Measurements from ENCODE around the gene ENDOV. TPM values are rescaled to one million over a fixed set of nuclear protein-coding genes. Genes with fewer than 3 reads are reported as not detected.

Gene ENDOV
- total and polyA plus RNA-seq, 2 donors (not counting 3 experiments of a cell fraction or from before 2014, with no cell fraction given) = 20.4 to 25.9 TPM

DNA sequence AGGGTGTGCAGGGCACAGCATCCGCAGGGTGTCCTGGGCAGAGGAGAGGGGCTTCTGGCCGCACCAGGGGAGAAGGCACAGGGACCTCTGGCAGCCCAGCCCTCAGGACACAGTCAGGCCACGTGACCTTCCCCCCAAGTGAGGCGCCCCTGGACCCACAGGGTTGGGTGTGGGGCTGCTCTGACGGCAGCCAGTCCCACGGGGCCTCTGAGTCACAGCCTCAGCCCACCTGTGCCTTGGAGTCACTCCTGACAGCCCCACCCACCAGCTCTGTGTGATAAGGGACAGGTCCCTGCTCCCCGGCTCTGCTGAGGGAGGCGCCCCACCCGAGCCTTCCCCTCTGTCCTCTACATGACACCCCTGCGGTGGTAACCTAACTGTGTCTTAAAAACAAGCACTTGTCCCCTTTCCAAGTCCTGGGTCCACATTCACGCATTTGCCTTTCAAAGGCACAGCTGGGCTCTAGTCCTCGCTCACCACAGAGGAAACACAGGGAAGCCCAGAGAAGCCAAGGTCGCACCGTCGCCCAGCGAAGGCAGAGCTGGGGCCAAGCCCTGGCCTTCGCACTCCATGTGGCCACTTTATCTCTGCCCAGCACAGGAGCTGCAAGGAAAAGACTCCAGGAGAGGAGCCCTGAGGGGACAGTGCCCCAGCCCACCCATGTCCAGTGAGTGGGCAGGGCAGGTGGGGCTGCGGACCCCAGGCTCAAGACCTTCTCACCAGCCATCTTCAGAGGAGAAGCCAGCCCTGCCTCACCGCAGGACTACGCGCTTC, 66.5 kb downstream of the ENDOV start:
- FAIRE-seq (no peak), DNase-seq (ENCODE audit: low read depth, low spot score) (no peak)
- intact Hi-C loops (cut with micrococcal nuclease) = no loop called here
- CTCF ChIA-PET = interaction anchor here (1.1 kb wide), 1 partner anchor 94 kb away, joined by 3 read pairs; no protein-coding TSS in a partner anchor
- H3K36me3 ChIP-seq (ENCODE audit: control insufficient read depth in 2 of 2, extremely low read depth in 1 of 2, insufficient read depth in 2 of 2, low read length in 2 of 2) = no peaks in the 10 kb centered on the region
- no peaks in the 10 kb centered on the region for H3K79me2 ChIP-seq (ENCODE audit: control insufficient read depth, insufficient read depth, low read length)
- H3K27ac ChIP-seq (ENCODE audit: insufficient read depth, low read depth, low read length) = no peak overlapping the region
- no peak overlapping the region for H2AFZ ChIP-seq (ENCODE audit: low read depth, low read length)
- H3K9me3 ChIP-seq (replicated peaks; ENCODE audit: control insufficient read depth, insufficient read depth, low read length) = no peaks in the 10 kb centered on the region
- POLR2A ChIA-PET = no interaction called here
- no TSS peak for BruUV-seq (replicated peaks)
- no peaks in the 10 kb centered on the region for H3K9me1 ChIP-seq (replicated peaks; ENCODE audit: control insufficient read depth, extremely low read depth, insufficient read depth, low read length)
- no peaks in the 10 kb centered on the region for H4K20me1 ChIP-seq (replicated peaks; ENCODE audit: control insufficient read depth, extremely low read depth, insufficient read depth, low read length)
- H3K9ac ChIP-seq (replicated peaks; ENCODE audit: extremely low read depth, insufficient read depth, low read length) = no peak overlapping the region
- peaks cover 41 to 44% of the 10 kb centered on the region in 2 experiments for H3K27me3 ChIP-seq (ENCODE audit: control insufficient read depth in 2 of 2, insufficient read depth in 2 of 2, low read length in 2 of 2)
- no peak for TF ChIP-seq POLR2A (IDR thresholded peaks at IDR 0.05; ENCODE audit: low read depth, low read length)
- no peak for TF ChIP-seq EZH2 (IDR thresholded peaks at IDR 0.05; ENCODE audit: borderline replicate concordance, low read depth, low read length, severe bottlenecking)
- TF ChIP-seq POLR2AphosphoS5 (IDR thresholded peaks at IDR 0.05; ENCODE audit: insufficient read depth, low read depth, low read length) = no peak
- no peak for TF ChIP-seq JUN (IDR thresholded peaks at IDR 0.05; ENCODE audit: borderline replicate concordance, insufficient read depth, insufficient read length, low read depth)
- TF ChIP-seq, protein P1, sequence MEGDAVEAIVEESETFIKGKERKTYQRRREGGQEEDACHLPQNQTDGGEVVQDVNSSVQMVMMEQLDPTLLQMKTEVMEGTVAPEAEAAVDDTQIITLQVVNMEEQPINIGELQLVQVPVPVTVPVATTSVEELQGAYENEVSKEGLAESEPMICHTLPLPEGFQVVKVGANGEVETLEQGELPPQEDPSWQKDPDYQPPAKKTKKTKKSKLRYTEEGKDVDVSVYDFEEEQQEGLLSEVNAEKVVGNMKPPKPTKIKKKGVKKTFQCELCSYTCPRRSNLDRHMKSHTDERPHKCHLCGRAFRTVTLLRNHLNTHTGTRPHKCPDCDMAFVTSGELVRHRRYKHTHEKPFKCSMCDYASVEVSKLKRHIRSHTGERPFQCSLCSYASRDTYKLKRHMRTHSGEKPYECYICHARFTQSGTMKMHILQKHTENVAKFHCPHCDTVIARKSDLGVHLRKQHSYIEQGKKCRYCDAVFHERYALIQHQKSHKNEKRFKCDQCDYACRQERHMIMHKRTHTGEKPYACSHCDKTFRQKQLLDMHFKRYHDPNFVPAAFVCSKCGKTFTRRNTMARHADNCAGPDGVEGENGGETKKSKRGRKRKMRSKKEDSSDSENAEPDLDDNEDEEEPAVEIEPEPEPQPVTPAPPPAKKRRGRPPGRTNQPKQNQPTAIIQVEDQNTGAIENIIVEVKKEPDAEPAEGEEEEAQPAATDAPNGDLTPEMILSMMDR (IDR thresholded peaks at IDR 0.05; ENCODE audit: extremely low read depth in 1 of 2, insufficient read depth in 1 of 2, low read depth in 1 of 2, low read length in 2 of 2) = no peak
- no peak for TF ChIP-seq GATA2 (IDR thresholded peaks at IDR 0.05; ENCODE audit: insufficient read depth, insufficient read length, low read depth, low read length)
- TF ChIP-seq MYC (IDR thresholded peaks at IDR 0.05; ENCODE audit: low read depth, low read length) = no peak
- TF ChIP-seq, protein P2, sequence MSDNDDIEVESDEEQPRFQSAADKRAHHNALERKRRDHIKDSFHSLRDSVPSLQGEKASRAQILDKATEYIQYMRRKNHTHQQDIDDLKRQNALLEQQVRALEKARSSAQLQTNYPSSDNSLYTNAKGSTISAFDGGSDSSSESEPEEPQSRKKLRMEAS (IDR thresholded peaks at IDR 0.05; ENCODE audit: insufficient read depth, insufficient read length) = no peak
- no peak for TF ChIP-seq FOS (IDR thresholded peaks at IDR 0.05; ENCODE audit: borderline replicate concordance, insufficient read depth, low read length)
- H3K4me2 ChIP-seq (ENCODE audit: insufficient read depth, low read length) = no peak overlapping the region
- H3K4me1 ChIP-seq (ENCODE audit: control insufficient read depth, extremely low read depth, insufficient read depth, low read length) = no peaks in the 10 kb centered on the region
- dilution Hi-C loops (cut with MboI; ENCODE audit: extremely low pct_ligation_motif_present, low sequenced_read_pairs) = no loop called here
- H3K4me3 ChIP-seq (replicated peaks in 1 of 3; ENCODE audit: insufficient read depth in 1 of 3, low read depth in 1 of 3, low read length in 3 of 3) = no peak overlapping the region

Measured in endothelial cell of umbilical vein (primary cell).